HL-60 (cell line): ENCODE results near the gene MPZL3.

Experiments
- DNase-seq, 2 experiments: peaks; one replicate each; pipeline ENCODE4 v3.0.0-alpha.2; 2010 to 2020; ENCODE audit warnings: low read depth in 1 of 2, low spot score in 1 of 2
- H3K27ac ChIP-seq: fragments of 250-450 bp; sonication (Bioruptor Pico); replicated peaks from 2 replicates; pipeline ENCODE4 v1.5.1; 2020; ENCODE audit warnings: mild to moderate bottlenecking, moderate library complexity
- H3K27me3 ChIP-seq: fragments of 250-450 bp; sonication (Bioruptor Pico); 2 replicates; pipeline ENCODE4 v1.5.1; 2021; ENCODE audit warnings: mild to moderate bottlenecking, moderate library complexity; ENCODE audit not compliant: insufficient read depth, poor library complexity, severe bottlenecking
- H3K4me3 ChIP-seq: replicated peaks from 2 replicates; pipeline ENCODE4 v1.5.1; 2011; ENCODE audit warnings: mild to moderate bottlenecking, control low read depth, low read length; ENCODE audit not compliant: insufficient read depth
- CTCF ChIP-seq: IDR thresholded peaks from one replicate; pipeline ENCODE4 v1.5.1; 2011; ENCODE audit warnings: low read length, control low read depth, inconsistent platforms; ENCODE audit not compliant: insufficient read depth
- GABPA ChIP-seq: IDR thresholded peaks from 2 replicates; pipeline ENCODE4 v1.6.1; 2012; ENCODE audit warnings: low read depth
- POLR2AphosphoS5 ChIP-seq: IDR thresholded peaks from 2 replicates; pipeline ENCODE4 v1.6.1; 2012; ENCODE audit warnings: low read depth
- REST ChIP-seq: IDR thresholded peaks from 2 replicates; pipeline ENCODE4 v1.6.1; 2012; ENCODE audit warnings: low read depth; ENCODE audit not compliant: insufficient replicate concordance
- SPI1 ChIP-seq: IDR thresholded peaks from 2 replicates; pipeline ENCODE4 v1.6.1; 2012; ENCODE audit warnings: low read depth, mild to moderate bottlenecking, borderline replicate concordance

The MPZL3 gene

DNA sequence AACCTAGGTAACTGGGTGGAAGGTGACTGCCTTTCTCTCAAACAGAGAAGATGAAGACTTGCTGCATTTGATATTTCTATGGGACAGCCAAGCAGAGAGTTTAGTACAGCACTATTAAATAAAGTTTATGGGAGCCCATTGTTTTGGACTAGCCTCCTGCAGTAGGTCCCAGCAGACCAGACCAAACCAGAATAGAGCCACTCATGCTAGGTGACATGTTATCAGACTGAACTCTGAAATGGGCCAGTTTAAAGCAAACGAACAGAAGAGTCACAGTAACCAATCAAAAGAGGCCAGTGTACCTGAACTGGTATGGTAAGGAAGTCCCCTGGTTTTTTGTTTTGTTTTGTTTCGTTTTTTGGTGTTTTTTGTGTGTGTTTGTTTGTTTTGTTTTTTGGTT, 19.8 kb upstream of the MPZL3 start:
- Histone ChIP-seq H3K4me3 (no peak overlapping the region), H3K27ac (no peak overlapping the region), H3K27me3 (no peaks in the 10 kb centered on the region)
- DNase-seq = no peak
- TF ChIP-seq GABPA = no peak
- no peak for TF ChIP-seq SPI1
- TF ChIP-seq CTCF = no peak
- no peak for TF ChIP-seq POLR2AphosphoS5
- no peak for TF ChIP-seq REST

DNA sequence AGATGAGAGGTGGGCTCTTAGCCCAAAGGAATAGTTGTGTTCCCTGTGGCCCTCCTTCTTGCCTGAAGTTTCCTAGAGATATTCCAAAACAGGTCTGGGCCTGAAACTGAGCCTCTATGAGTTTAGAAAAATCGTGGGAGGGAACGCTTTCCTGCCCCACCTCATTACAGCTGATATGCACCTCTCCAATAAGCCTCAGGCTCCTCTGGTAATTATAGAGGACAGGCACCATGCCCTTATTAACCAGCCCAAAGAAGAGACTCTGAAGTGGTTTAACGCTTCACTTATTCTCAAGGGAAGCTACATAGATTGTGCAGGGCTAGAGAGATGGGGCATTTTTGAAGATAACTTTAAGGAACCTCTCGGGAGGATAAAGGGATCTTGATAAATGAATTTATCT, 15.3 kb upstream of the MPZL3 start:
- Histone ChIP-seq H3K27me3 (no peaks in the 10 kb centered on the region), H3K4me3 (no peak overlapping the region)
- TF ChIP-seq SPI1 (no peak), CTCF (no peak), GABPA (no peak), REST (no peak)

GRCh38 chr11:118265954-118266353, 13.8 kb upstream of the MPZL3 start:
- no peak overlapping the region for H3K27ac ChIP-seq
- TF ChIP-seq CTCF = no peak
- TF ChIP-seq GABPA = no peak
- no peak for TF ChIP-seq SPI1
- TF ChIP-seq REST = no peak
- TF ChIP-seq POLR2AphosphoS5 = no peak
- DNase-seq = no peak
- no peaks in the 10 kb centered on the region for H3K27me3 ChIP-seq
- H3K4me3 ChIP-seq = no peak overlapping the region

More for the DNA sequence above, 15.3 kb upstream of the MPZL3 start:
- DNase-seq = no peak
- H3K27ac ChIP-seq = no peak overlapping the region
